Peyer's patch (tissue), 4 donors: Measurements from ENCODE around the gene ADAP1. TPM values are rescaled to one million over a fixed set of nuclear protein-coding genes. Genes with fewer than 3 reads are reported as not detected.

Source experiments
- DNase-seq, 3 donors: peaks; one replicate each; pipeline ENCODE4 v3.0.0-alpha.2; 2017 to 2019
- H3K27ac ChIP-seq, 4 donors: fragments of 200-600 bp; sonication (generic); one replicate each; pipeline ENCODE4 v1.5.1; 2016 to 2019
- H3K27me3 ChIP-seq, 2 donors: fragments of 200-600 bp; sonication (generic); one replicate each; pipeline ENCODE4 v1.5.1; 2019
- H3K36me3 ChIP-seq, 3 donors: fragments of 200-600 bp; sonication (generic); one replicate each; pipeline ENCODE4 v1.5.1; 2016 to 2019
- H3K4me1 ChIP-seq, 4 donors: fragments of 200-600 bp; sonication (generic); one replicate each; pipeline ENCODE4 v1.5.1; 2016 to 2019
- H3K4me3 ChIP-seq, 4 donors: fragments of 200-600 bp; sonication (generic); 1 replicate in 3 of 4; 2 replicates in 1 of 4; pipeline ENCODE4 v1.5.1; 2016 to 2019; ENCODE audit warnings: mild to moderate bottlenecking in 1 of 4
- H3K9me3 ChIP-seq, 4 donors: fragments of 200-600 bp; sonication (generic); one replicate each; pipeline ENCODE4 v1.5.1; 2016 to 2019; ENCODE audit warnings: mild to moderate bottlenecking in 1 of 4
- POLR2A ChIP-seq, 2 donors: fragments of 450-650 bp; IDR thresholded peaks; one replicate each; pipeline ENCODE4 v1.5.1; 2017; ENCODE audit warnings: antibody characterized with exemption in 2 of 2, mild to moderate bottlenecking in 2 of 2, moderate library complexity in 2 of 2
- total RNA-seq, 4 donors: library from RNA; depleted of rRNA; stranded (reverse); fragments of >200 nt; gene quantifications; one replicate each; pipeline ENCODE4 v1.1.0, GENCODE V29; 2016
- TF ChIP-seq, protein P1 (sequence below), 6 experiments: fragments of 450-650 bp in 4 of 6; fragments of 200-600 bp in 2 of 6; sonication (generic) in 1 of 6; IDR thresholded peaks; one replicate each; pipeline ENCODE4 v1.5.1; 2017 to 2019; ENCODE audit warnings: antibody characterized with exemption in 6 of 6, mild to moderate bottlenecking in 3 of 6, moderate library complexity in 1 of 6

The ADAP1 gene
- total RNA-seq, 4 donors from 2014 or later: 102 to 146 (median 133) TPM

- Histone ChIP-seq H3K9me3 (no peaks in the 10 kb centered on the region), H3K27ac (no peak overlapping the region), H3K27me3 (peaks cover 0 to 5% of the 10 kb centered on the region in 2 donors), H3K4me3 (no peak overlapping the region), H3K36me3 (peaks cover 0 to 6% (median 0%) of the 10 kb centered on the region in 3 donors), H3K4me1 (peaks cover 0 to 28% (median 3%) of the 10 kb centered on the region in 4 donors)
- DNase-seq: peak; percentile 94 to 99 (median 97)
- peak in 1 of 2 donors; percentile 29 for TF ChIP-seq POLR2A (IDR thresholded peaks at IDR 0.05)
- TF ChIP-seq, protein P1, sequence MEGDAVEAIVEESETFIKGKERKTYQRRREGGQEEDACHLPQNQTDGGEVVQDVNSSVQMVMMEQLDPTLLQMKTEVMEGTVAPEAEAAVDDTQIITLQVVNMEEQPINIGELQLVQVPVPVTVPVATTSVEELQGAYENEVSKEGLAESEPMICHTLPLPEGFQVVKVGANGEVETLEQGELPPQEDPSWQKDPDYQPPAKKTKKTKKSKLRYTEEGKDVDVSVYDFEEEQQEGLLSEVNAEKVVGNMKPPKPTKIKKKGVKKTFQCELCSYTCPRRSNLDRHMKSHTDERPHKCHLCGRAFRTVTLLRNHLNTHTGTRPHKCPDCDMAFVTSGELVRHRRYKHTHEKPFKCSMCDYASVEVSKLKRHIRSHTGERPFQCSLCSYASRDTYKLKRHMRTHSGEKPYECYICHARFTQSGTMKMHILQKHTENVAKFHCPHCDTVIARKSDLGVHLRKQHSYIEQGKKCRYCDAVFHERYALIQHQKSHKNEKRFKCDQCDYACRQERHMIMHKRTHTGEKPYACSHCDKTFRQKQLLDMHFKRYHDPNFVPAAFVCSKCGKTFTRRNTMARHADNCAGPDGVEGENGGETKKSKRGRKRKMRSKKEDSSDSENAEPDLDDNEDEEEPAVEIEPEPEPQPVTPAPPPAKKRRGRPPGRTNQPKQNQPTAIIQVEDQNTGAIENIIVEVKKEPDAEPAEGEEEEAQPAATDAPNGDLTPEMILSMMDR (IDR thresholded peaks at IDR 0.05): peak; percentile 99 to 100 (median 100)
These were observed 38.5 kb upstream of the ADAP1 start for GRCh38 chr7:992709-993607.

DNA sequence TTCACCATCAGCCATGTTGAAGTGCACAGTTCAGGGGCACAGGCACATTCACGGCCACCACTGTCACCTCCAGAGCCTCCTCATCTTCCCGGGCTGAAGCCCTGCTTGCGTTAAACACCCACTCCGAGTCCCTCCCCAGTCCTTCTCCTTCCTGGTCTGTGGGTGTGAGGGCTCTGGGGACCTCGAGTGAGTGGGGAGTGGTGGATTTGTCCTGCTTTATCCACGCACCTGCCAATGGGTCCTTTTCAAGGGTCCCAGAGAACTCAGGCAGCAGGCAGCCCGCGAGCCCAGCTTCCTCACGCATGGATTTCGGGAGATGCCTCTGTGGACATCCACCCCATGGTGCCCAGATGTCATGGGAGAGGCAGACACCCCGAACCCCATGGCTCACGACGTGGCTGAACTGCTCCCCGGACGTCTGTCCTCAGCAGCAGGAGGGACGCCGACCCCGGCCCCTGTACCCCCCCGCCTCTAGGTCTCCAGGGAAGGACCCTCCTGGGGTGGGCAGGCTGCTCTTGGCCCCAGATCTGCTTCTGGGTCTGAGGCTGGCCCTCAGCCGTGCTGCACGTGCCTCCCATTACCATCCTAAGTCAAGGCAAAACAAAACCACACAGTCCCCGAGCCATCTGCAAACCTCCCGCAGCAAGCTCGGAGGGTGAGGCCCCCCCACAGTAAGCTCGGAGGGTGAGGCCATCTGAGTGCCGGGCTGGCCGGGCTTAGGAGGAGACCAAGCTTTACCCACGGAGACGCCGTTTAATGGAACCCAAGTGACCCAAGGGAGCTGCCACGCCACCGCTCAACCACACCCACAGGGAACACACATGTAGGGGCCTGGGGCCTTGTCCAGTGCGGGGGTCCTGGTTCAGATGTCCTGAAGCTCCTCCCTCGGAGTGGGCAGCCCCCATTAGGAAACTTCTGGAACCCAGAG lies 37.5 kb upstream of the ADAP1 start:
- peaks cover 0 to 5% of the 10 kb centered on the region in 2 donors for H3K27me3 ChIP-seq
- H3K4me3 ChIP-seq: no peak overlapping the region
- H3K27ac ChIP-seq: no peak overlapping the region
- H3K4me1 ChIP-seq: peaks cover 0 to 21% (median 3%) of the 10 kb centered on the region in 4 donors
- H3K9me3 ChIP-seq: no peaks in the 10 kb centered on the region
- DNase-seq: no peak
- TF ChIP-seq, protein P1 (IDR thresholded peaks at IDR 0.05): no peak
- no peak for TF ChIP-seq POLR2A (IDR thresholded peaks at IDR 0.05)
- no peaks in the 10 kb centered on the region for H3K36me3 ChIP-seq

GRCh38 chr7:990933-991728 lies 36.7 kb upstream of the ADAP1 start:
- Histone ChIP-seq H3K27ac (no peak overlapping the region), H3K9me3 (no peaks in the 10 kb centered on the region), H3K27me3 (peaks cover 0 to 5% of the 10 kb centered on the region in 2 donors), H3K36me3 (no peaks in the 10 kb centered on the region), H3K4me1 (peaks cover 0 to 30% (median 3%) of the 10 kb centered on the region in 4 donors), H3K4me3 (no peak overlapping the region)
- no peak for DNase-seq
- TF ChIP-seq, protein P1 (IDR thresholded peaks at IDR 0.05): no peak
- no peak for TF ChIP-seq POLR2A (IDR thresholded peaks at IDR 0.05)

GRCh38 chr7:990352-990932 lies 36.0 kb upstream of the ADAP1 start:
- Histone ChIP-seq H3K27ac (no peak overlapping the region), H3K4me3 (no peak overlapping the region), H3K4me1 (peaks cover 0 to 35% (median 3%) of the 10 kb centered on the region in 4 donors), H3K9me3 (no peaks in the 10 kb centered on the region), H3K36me3 (no peaks in the 10 kb centered on the region), H3K27me3 (peaks cover 0 to 5% of the 10 kb centered on the region in 2 donors)
- TF ChIP-seq, protein P1 (IDR thresholded peaks at IDR 0.05): no peak
- TF ChIP-seq POLR2A (IDR thresholded peaks at IDR 0.05): no peak
- DNase-seq: no peak
